BJ (cell line): ENCODE results near the gene PLA2G6. TPM values are rescaled to one million over a fixed set of nuclear protein-coding genes. Genes with fewer than 3 reads are reported as not detected.

ENCODE experiments used
- CTCF ChIA-PET: fragments of 350-600 bp; formaldehyde crosslinking; extraction: SDS; loops from one replicate; lab custom pipeline; 2021; ENCODE audit warnings: antibody characterized with exemption, inconsistent platforms; lab: Yijun Ruan, JAX
- POLR2A ChIA-PET: fragments of 300-600 bp; sonication (Branson Sonifier 250); formaldehyde crosslinking; extraction: SDS; loops from one replicate; lab custom pipeline; 2021; ENCODE audit warnings: antibody characterized with exemption; lab: Charles Lee
- DNase-seq: peaks from one replicate; pipeline ENCODE4 v3.0.0-alpha.2; 2011; ENCODE audit warnings: low read depth
- H3K27me3 ChIP-seq: 2 replicates; pipeline ENCODE4 v1.6.0; 2011; ENCODE audit warnings: low read length; ENCODE audit not compliant: control insufficient read depth, insufficient read depth
- H3K36me3 ChIP-seq: 2 replicates; pipeline ENCODE4 v1.5.1; 2011; ENCODE audit warnings: low read length; ENCODE audit not compliant: control insufficient read depth, insufficient read depth
- H3K4me3 ChIP-seq: 2 replicates; pipeline ENCODE4 v1.5.1; 2011; ENCODE audit warnings: low read depth, mild to moderate bottlenecking, control low read depth, low read length
- polyA plus RNA-seq: library from polyadenylated mRNA; depleted of rRNA; stranded (reverse); fragments of >200 nt; gene quantifications from 2 replicates; pipeline ENCODE4 v1.2.3, GENCODE V29; 2011
- TF ChIP-seq, protein P1 (sequence below): IDR thresholded peaks from 2 replicates; pipeline ENCODE4 v1.5.1; 2011; ENCODE audit warnings: low read depth, mild to moderate bottlenecking, control low read depth, inconsistent platforms, low read length, moderate library complexity; ENCODE audit not compliant: insufficient read depth

The PLA2G6 gene
- polyA plus RNA-seq, 1 experiment: 14.9 TPM

DNA sequence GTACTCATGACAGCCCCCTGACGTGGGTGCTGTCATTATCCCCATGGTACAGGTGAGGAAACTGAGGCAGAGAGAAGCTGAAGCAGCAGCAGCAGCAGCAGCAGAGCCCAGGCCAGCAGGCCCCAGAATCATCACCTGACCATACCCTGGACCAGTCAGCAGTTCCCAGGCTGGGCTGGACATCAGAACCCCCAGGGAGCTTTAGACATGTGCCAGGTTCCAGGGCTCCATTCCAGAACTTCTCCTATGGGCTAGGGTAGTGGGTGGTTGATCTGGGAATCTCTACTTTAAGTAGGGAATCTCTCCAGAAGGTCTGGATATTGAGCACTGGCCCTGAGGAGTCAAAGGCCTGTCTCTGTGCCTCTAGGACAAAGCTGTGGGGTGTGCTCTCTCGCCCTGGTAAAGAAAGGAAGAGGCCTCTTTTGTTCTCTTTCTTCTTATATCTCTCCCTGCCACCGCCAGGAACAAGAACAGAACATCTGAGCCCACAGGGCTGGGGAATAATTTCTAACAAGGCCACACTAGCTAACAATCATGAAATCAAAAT is 46.8 kb upstream of the PLA2G6 start:
- TF ChIP-seq, protein P1, sequence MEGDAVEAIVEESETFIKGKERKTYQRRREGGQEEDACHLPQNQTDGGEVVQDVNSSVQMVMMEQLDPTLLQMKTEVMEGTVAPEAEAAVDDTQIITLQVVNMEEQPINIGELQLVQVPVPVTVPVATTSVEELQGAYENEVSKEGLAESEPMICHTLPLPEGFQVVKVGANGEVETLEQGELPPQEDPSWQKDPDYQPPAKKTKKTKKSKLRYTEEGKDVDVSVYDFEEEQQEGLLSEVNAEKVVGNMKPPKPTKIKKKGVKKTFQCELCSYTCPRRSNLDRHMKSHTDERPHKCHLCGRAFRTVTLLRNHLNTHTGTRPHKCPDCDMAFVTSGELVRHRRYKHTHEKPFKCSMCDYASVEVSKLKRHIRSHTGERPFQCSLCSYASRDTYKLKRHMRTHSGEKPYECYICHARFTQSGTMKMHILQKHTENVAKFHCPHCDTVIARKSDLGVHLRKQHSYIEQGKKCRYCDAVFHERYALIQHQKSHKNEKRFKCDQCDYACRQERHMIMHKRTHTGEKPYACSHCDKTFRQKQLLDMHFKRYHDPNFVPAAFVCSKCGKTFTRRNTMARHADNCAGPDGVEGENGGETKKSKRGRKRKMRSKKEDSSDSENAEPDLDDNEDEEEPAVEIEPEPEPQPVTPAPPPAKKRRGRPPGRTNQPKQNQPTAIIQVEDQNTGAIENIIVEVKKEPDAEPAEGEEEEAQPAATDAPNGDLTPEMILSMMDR: no peak
- Histone ChIP-seq H3K36me3 (peaks cover 45% of the 10 kb centered on the region), H3K4me3 (no peak overlapping the region), H3K27me3 (no peaks in the 10 kb centered on the region)
- ChIA-PET CTCF (interaction anchor here (0.9 to 3.5 kb wide), 6 partner anchors 9 to 159 kb away, joined by 3 to 18 read pairs (median 3); no protein-coding TSS in a partner anchor), POLR2A (interaction anchor here (0.8 kb wide), 1 partner anchor 9 kb away, joined by 3 read pairs; no protein-coding TSS in a partner anchor)
- DNase-seq: no peak

DNA sequence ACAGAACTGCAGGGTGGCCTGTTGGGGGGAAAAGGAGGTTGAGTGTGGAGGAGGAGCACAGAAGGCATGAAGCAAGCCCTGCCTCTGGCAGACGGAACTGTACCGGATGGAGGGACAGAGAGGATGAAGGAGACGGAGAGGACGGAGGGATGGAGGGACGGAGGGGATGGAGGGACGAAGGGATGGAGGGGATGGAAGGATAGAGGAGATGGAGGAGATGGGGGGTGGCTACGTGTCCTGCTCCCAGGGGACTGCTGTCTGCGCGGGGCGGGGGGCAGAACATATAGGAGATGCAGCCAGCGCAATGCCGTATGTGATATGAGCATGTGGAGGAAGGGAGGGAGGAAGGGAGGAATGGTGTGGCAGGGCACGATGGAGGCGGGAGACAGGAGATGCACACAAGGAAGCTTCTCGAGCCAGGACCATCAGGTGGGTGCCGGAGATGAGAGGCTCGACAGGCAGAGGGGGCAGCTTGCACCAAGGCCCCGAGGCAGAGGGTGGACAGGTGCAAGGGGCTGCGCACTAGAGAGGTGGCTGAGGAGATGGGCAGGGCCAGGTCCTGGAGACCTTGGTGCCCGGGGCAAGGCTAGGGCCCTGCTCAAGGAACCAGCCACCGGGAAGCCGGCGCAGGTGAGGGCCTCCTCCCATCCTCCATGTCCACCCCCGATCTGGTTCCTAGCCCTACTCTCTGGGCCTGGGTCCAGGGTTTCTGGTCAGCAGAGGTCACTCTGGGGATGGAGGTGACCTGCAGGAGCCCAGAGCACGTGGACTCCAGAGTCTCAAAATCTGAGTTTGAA is 45.4 kb upstream of the PLA2G6 start:
- ChIA-PET CTCF (interaction anchor here (1.7 kb wide), 1 partner anchor 15 kb away, joined by 3 read pairs; no protein-coding TSS in a partner anchor), POLR2A (no interaction called here)
- no peak overlapping the region for H3K4me3 ChIP-seq
- H3K36me3 ChIP-seq: peaks cover 45% of the 10 kb centered on the region
- DNase-seq: no peak
- H3K27me3 ChIP-seq: no peaks in the 10 kb centered on the region
- TF ChIP-seq, protein P1: no peak

DNA sequence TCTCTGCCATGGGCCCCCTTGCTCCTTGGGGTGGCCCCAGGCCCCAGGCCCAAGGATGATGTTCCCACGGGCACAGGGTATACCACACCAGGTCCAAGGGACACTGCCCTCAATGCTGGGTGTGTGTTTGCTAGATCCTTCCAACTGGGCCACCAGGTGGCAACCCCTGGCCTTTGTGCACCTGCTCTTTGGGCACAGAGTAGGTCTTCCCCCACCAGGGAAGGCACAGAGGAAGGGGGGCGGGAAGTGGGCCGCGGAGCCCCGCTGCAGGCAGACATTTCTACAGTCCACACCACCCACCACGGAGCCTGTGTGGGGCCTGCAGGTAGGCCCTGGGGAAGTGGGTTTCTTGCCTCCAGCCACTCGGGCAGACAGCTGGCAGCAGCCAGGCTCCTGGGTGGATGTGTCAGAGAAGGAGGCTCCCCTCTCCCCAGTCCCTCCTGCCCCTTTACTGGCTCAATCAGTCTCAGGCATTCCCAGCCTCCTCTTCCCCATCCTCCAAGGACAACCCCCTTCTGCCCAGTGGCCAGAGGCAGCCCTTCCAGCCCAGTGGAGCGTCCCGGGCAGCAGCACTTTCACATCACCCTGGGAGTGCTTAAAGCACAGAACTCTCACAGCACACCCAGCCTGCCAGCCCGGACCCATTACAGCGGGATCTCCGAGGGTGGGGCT is 41.8 kb upstream of the PLA2G6 start:
- TF ChIP-seq, protein P1: 0 out of 2 replicates have a peak, but pooled peaks have one; percentile 6
- Histone ChIP-seq H3K36me3 (peaks cover 48% of the 10 kb centered on the region), H3K27me3 (no peaks in the 10 kb centered on the region), H3K4me3 (no peak overlapping the region)
- no peak for DNase-seq
- POLR2A ChIA-PET: no interaction called here
- CTCF ChIA-PET: no interaction called here

DNA sequence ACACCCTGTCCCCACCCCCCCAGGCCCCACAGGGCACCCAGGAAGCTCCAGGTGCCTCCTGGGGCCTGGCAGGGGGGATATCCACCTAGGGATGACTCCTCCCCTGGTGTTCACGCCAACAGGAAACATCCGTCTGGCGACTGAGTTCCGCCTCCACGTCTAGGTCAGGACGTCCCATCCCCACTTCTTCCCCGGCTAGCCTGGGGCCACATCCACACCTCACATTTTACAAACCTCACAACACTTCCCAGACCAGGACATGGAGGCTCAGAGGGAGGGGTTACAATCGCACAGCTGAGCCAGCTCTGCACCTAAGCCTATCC is 41.1 kb upstream of the PLA2G6 start:
- Histone ChIP-seq H3K36me3 (peaks cover 43% of the 10 kb centered on the region), H3K4me3 (no peak overlapping the region), H3K27me3 (no peaks in the 10 kb centered on the region)
- DNase-seq: no peak
- TF ChIP-seq, protein P1: no peak
- ChIA-PET POLR2A (no interaction called here), CTCF (interaction anchor here (0.6 kb wide), 1 partner anchor 123 kb away, joined by 3 read pairs; no protein-coding TSS in a partner anchor)
